H9 (cell line): ENCODE results near the gene EPC2. TPM values are rescaled to one million over a fixed set of nuclear protein-coding genes. Genes with fewer than 3 reads are reported as not detected.

Experiments
- DNase-seq: peaks from one replicate; pipeline ENCODE4 v3.0.0-alpha.2; 2017
- H2AFZ ChIP-seq: one replicate; pipeline ENCODE4 v1.6.1; 2013; ENCODE audit warnings: mild to moderate bottlenecking, low read length, control low read depth, moderate library complexity
- H2AK5ac ChIP-seq: 2 replicates; pipeline ENCODE4 v1.6.1; 2013; ENCODE audit warnings: low read length, control low read depth, mixed read lengths; ENCODE audit not compliant: insufficient read length
- H2BK120ac ChIP-seq: one replicate; pipeline ENCODE4 v1.6.1; 2013; ENCODE audit warnings: low read depth, mild to moderate bottlenecking, low read length, control low read depth, inconsistent platforms; ENCODE audit not compliant: poor library complexity, severe bottlenecking
- H2BK12ac ChIP-seq: 2 replicates; pipeline ENCODE4 v1.6.1; 2013; ENCODE audit warnings: low read length, control low read depth, mixed read lengths, low read depth; ENCODE audit not compliant: insufficient read length
- H2BK15ac ChIP-seq: 2 replicates; pipeline ENCODE4 v1.6.1; 2013; ENCODE audit warnings: low read depth, low read length, control low read depth
- H2BK20ac ChIP-seq: one replicate; pipeline ENCODE4 v1.6.1; 2013; ENCODE audit warnings: low read depth, mild to moderate bottlenecking, low read length, control low read depth, inconsistent platforms; ENCODE audit not compliant: poor library complexity, severe bottlenecking
- H2BK5ac ChIP-seq: 2 replicates; pipeline ENCODE4 v1.6.1; 2013; ENCODE audit warnings: low read length, control low read depth, mixed read lengths; ENCODE audit not compliant: insufficient read length
- H3K14ac ChIP-seq: 2 replicates; pipeline ENCODE4 v1.6.1; 2013; ENCODE audit warnings: low read length, control low read depth; ENCODE audit not compliant: insufficient read depth
- H3K18ac ChIP-seq: 2 replicates; pipeline ENCODE4 v1.6.1; 2013; ENCODE audit warnings: low read depth, mild to moderate bottlenecking, mixed read lengths, low read length, control low read depth; ENCODE audit not compliant: insufficient read length
- H3K23ac ChIP-seq: 2 replicates; pipeline ENCODE4 v1.6.1; 2013; ENCODE audit warnings: low read length, control low read depth, mixed read lengths, low read depth; ENCODE audit not compliant: insufficient read length
- H3K23me2 ChIP-seq: 2 replicates; pipeline ENCODE4 v1.6.1; 2013; ENCODE audit warnings: low read depth, mild to moderate bottlenecking, mixed read lengths, low read length, control low read depth; ENCODE audit not compliant: insufficient read length, poor library complexity, severe bottlenecking
- H3K27ac ChIP-seq: 2 replicates; pipeline ENCODE4 v1.5.1; 2013; ENCODE audit warnings: low read length, control low read depth, mixed read lengths, low read depth; ENCODE audit not compliant: insufficient read length
- H3K27me3 ChIP-seq: 2 replicates; pipeline ENCODE4 v1.6.1; 2013; ENCODE audit warnings: low read length, control low read depth, inconsistent platforms; ENCODE audit not compliant: insufficient read depth
- H3K4ac ChIP-seq: 2 replicates; pipeline ENCODE4 v1.6.1; 2013; ENCODE audit warnings: low read depth, mild to moderate bottlenecking, control low read depth, inconsistent platforms, low read length, moderate library complexity
- H3K4me1 ChIP-seq: 2 replicates; pipeline ENCODE4 v1.6.1; 2013; ENCODE audit warnings: low read length, control low read depth, inconsistent platforms; ENCODE audit not compliant: insufficient read depth
- H3K4me2 ChIP-seq: 2 replicates; pipeline ENCODE4 v1.6.1; 2013; ENCODE audit warnings: low read length, control low read depth, mixed read lengths; ENCODE audit not compliant: insufficient read length, insufficient read depth
- H3K56ac ChIP-seq: 2 replicates; pipeline ENCODE4 v1.6.1; 2013; ENCODE audit warnings: low read depth, mild to moderate bottlenecking, mixed read lengths, low read length, control low read depth; ENCODE audit not compliant: insufficient read length
- H3K79me1 ChIP-seq: 2 replicates; pipeline ENCODE4 v1.6.1; 2013; ENCODE audit warnings: low read depth, mild to moderate bottlenecking, moderate library complexity, low read length, control low read depth, inconsistent platforms; ENCODE audit not compliant: insufficient read depth, poor library complexity, severe bottlenecking
- H3K79me2 ChIP-seq: 2 replicates; pipeline ENCODE4 v1.6.1; 2013; ENCODE audit warnings: low read length, control low read depth, inconsistent platforms; ENCODE audit not compliant: insufficient read depth
- H3K9ac ChIP-seq: 2 replicates; pipeline ENCODE4 v1.6.1; 2013; ENCODE audit warnings: low read length, control low read depth, mixed read lengths; ENCODE audit not compliant: insufficient read length; ENCODE audit errors: extremely low read depth
- H3K9me3 ChIP-seq: one replicate; pipeline ENCODE4 v1.6.1; 2013; ENCODE audit warnings: low read depth, low read length, inconsistent platforms; ENCODE audit not compliant: control insufficient read depth
- H3T11ph ChIP-seq: one replicate; pipeline ENCODE4 v1.6.1; 2013; ENCODE audit warnings: mild to moderate bottlenecking, low read length, control low read depth, inconsistent platforms
- H4K20me1 ChIP-seq: one replicate; pipeline ENCODE4 v1.6.1; 2013; ENCODE audit not compliant: control insufficient read depth, insufficient read length, insufficient read depth
- H4K5ac ChIP-seq: 2 replicates; pipeline ENCODE4 v1.6.1; 2013; ENCODE audit warnings: low read depth, mild to moderate bottlenecking, mixed read lengths, low read length, control low read depth; ENCODE audit not compliant: insufficient read length
- H4K8ac ChIP-seq: replicated peaks from 2 replicates; pipeline ENCODE4 v1.6.1; 2013; ENCODE audit warnings: low read length, control low read depth, mixed read lengths, low read depth; ENCODE audit not compliant: insufficient read length
- H4K91ac ChIP-seq: 2 replicates; pipeline ENCODE4 v1.6.1; 2013; ENCODE audit warnings: low read depth, mild to moderate bottlenecking, moderate library complexity, mixed read lengths, low read length, control low read depth; ENCODE audit not compliant: insufficient read length
- H3K27ac Mint-ChIP-seq, 3 experiments: 2 replicates in 2 of 3; 3 replicates in 1 of 3; pipeline ENCODE4 v1.8.0; 2020 to 2021; ENCODE audit warnings: mixed read lengths in 3 of 3, mild to moderate bottlenecking in 1 of 3, moderate library complexity in 1 of 3
- H3K27me3 Mint-ChIP-seq: 2 replicates; pipeline ENCODE4 v1.8.0; 2021; ENCODE audit warnings: low read depth, mild to moderate bottlenecking, moderate library complexity, mixed read lengths
- H3K36me3 Mint-ChIP-seq, 3 experiments: 2 replicates in 2 of 3; 3 replicates in 1 of 3; pipeline ENCODE4 v1.8.0; 2020 to 2021; ENCODE audit warnings: low read depth in 3 of 3, mixed read lengths in 3 of 3; ENCODE audit not compliant: insufficient read depth in 1 of 3
- H3K4me1 Mint-ChIP-seq, 2 experiments: 2 replicates each; pipeline ENCODE4 v1.8.0; 2020; ENCODE audit warnings: mixed read lengths in 2 of 2
- H3K4me3 Mint-ChIP-seq, 2 experiments: 2 replicates in 1 of 2; 3 replicates in 1 of 2; pipeline ENCODE4 v1.8.0; 2020 to 2021; ENCODE audit warnings: mild to moderate bottlenecking in 2 of 2, mixed read lengths in 2 of 2, moderate library complexity in 1 of 2
- H3K9me3 Mint-ChIP-seq, 2 experiments: 2 replicates in 1 of 2; 3 replicates in 1 of 2; pipeline ENCODE4 v1.8.0; 2020; ENCODE audit warnings: mild to moderate bottlenecking in 2 of 2, mixed read lengths in 2 of 2, moderate library complexity in 1 of 2
- CTCF ChIP-seq: fragments of 200-600 bp; sonication (generic); conservative IDR thresholded peaks from 3 replicates; pipeline ENCODE4 v1.8.0; 2021; ENCODE audit warnings: antibody characterized with exemption, mild to moderate bottlenecking
- WGBS: extraction: QIAGEN DNeasy Blood & Tissue Kit; methylation state at CpG from one replicate; pipeline ENCODE4 v1.1.7; 2013; ENCODE audit warnings: missing lambda C conversion rate, low lambda C conversion rate, mixed read lengths; ENCODE audit not compliant: insufficient read length; ENCODE audit errors: extremely low coverage; 5-methylcytosine and 5-hydroxymethylcytosine counted together
- total RNA-seq: library from RNA; stranded (reverse); gene quantifications from 2 replicates; pipeline ENCODE4 v1.2.1, GENCODE V29; 2021

Gene EPC2
- total RNA-seq, 1 experiment from 2014 or later, result 31.3 TPM

GRCh38 chr2:148699830-148700229, 55.3 kb downstream of the EPC2 start:
- WGBS, result no CpG with 5 or more reads among the region's 4 CpGs
- Mint-ChIP-seq H3K4me1 (no peaks in the 10 kb centered on the region), H3K27ac (no peak overlapping the region), H3K9me3 (peaks cover 31 to 32% of the 10 kb centered on the region in 2 experiments), H3K4me3 (no peak overlapping the region), H3K36me3 (peaks cover 44 to 54% (median 46%) of the 10 kb centered on the region in 3 experiments), H3K27me3 (no peaks in the 10 kb centered on the region; the same call in 1 of the 2 replicates)
- H4K91ac ChIP-seq, result no peak overlapping the region
- no peak overlapping the region for H3K9ac ChIP-seq
- no peak overlapping the region for H4K5ac ChIP-seq
- no peak overlapping the region for H2AK5ac ChIP-seq
- TF ChIP-seq CTCF, result no peak
- no peak overlapping the region for H3K23ac ChIP-seq
- H3K9me3 ChIP-seq, result peaks cover 6% of the 10 kb centered on the region
- no peak overlapping the region for H3K4me2 ChIP-seq
- H3K56ac ChIP-seq, result no peak overlapping the region
- no peak overlapping the region for H3K14ac ChIP-seq
- H3K23me2 ChIP-seq, result no peaks in the 10 kb centered on the region
- no peaks in the 10 kb centered on the region for H3K27me3 ChIP-seq
- no peak overlapping the region for H3K18ac ChIP-seq
- no peak overlapping the region for H2BK5ac ChIP-seq
- H3K79me2 ChIP-seq, result peaks cover 1% of the 10 kb centered on the region; the same call in 1 of the 2 replicates
- H3K27ac ChIP-seq, result no peak overlapping the region
- no peak overlapping the region for H2BK20ac ChIP-seq
- no peak overlapping the region for H3T11ph ChIP-seq
- no peaks in the 10 kb centered on the region for H3K4me1 ChIP-seq
- DNase-seq, result no peak
- no peak overlapping the region for H2BK120ac ChIP-seq
- no peak overlapping the region for H3K4ac ChIP-seq
- H2BK12ac ChIP-seq, result no peak overlapping the region
- H2BK15ac ChIP-seq, result no peak overlapping the region
- no peaks in the 10 kb centered on the region for H4K20me1 ChIP-seq
- H3K79me1 ChIP-seq, result peaks cover 4% of the 10 kb centered on the region
- no peak overlapping the region for H2AFZ ChIP-seq
- no peak overlapping the region for H4K8ac ChIP-seq
